GOT3 (cell line): ENCODE measurements around the gene NUDT21.
"Not testable (repeated sequence)": the region's sequence is repeated elsewhere in the genome, so short reads cannot be mapped to it uniquely, and the experiment has no call there.

ENCODE experiments used
- DNase-seq: peaks from one replicate; lab custom pipeline; 2025; ENCODE audit warnings: mixed read lengths; lab: John Stamatoyannopoulos, UW

Gene NUDT21

DNA sequence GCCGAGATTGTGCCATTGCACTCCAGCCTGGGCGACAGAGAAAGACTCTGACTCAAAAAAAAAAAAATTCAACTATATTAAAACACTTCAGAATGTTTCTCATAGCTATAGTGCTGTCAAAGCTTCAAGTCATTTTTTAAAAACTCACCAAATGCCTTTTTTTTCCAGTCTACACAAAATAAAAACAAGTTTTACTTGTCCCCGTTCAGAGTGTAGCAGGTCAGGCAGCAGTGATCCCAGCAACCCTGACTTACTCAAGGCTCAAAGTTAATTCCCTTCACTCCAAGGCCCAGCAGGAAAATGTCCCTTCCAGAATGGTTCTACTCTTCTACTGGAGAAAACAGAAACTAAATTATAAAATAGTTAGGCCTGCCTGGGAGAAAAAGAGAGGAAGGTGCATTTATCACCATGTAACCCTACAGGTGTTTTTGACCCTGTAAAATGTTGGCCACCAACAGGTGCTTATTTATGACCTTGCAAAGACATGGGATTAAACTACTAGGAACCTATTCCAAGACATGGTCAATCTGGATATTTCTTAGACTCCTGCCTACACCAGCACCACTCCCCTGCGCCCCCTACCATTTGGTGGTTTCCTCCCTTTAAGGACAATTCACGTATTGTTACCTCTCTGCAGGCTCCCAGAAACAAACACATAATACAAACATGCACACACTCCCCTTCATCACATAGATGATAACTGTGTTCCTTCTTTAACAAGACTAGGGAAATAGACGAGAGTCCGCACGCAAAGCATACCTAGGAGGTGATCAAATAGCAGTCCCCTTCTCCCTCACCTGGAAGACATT lies 31.2 kb downstream of the NUDT21 start:
- DNase-seq, result no peak

DNA sequence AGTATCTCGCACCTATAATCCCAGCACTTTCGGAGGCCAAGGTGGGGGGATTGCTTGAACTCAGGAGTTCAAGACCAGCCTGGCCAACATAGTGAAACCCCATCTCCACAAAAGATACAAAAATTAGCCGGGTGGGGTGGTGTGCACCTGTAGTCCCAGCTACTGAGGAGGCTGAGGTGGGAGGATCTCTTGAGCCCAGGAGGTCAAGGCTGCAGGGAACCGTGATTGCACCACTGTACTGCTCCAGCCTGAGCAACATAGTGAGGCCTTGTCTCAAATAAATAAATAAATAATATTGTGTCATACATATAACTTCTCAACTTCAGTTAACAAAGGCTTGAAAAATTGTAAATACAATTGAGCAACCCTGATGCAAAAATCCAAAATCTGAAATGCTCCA lies 34.0 kb downstream of the NUDT21 start:
- no peak for DNase-seq

DNA sequence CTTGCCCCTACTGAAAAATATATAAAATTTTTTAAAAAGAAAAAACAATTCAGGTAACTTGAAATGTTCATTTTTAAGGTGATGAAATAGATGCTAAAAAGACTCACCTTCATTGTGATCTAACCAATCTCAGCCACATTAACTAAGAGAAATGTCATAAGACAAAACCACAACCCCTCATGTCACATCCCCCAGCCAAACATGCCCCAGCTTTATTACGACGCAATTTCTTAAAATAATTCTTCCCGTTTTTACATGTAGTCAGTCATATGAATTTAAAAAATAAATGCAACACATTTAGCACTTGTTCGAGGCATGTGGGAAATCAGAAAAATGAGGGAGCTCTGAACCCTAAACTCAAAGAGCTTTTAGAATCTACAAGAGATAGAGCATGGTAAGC lies 35.3 kb downstream of the NUDT21 start:
- DNase-seq, result no peak

DNA sequence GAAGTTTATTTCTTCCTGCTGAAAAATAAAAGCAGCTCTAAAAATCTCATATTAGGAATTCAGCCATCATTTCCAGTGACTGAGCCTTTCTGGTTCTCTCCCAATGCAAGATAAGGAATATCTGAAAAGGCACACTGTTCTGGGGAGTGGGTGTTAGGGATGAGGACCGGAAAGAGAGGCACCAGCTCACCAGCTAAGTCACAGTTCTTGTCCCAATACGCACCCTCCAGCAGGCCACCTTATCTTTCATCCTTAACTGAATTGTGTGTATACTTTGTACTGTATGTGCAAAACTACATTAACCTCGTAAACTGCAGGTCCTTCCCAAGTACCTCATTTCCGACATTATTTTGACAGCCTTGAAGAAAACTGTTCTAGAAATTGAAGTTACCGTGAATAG lies 36.8 kb downstream of the NUDT21 start:
- DNase-seq, result no peak

DNA sequence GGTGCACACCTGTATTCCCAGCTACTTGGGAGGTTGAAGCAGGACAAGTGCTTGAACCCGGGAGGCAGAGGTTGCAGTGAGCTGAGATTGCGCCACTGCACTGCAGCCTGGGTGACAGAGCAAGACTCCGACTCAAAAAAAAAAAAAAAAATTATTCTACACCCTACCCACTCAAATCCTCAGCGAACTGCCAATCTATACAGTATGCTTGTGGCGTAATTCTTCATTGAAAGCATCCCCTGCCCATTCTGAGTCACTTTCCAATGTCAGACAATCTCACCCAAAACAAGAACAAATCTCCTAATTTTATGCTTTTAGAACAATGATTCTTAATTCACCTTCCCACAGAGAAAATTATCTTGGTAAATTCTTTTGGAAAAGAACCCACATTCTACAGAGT lies 37.8 kb downstream of the NUDT21 start:
- no peak for DNase-seq

DNA sequence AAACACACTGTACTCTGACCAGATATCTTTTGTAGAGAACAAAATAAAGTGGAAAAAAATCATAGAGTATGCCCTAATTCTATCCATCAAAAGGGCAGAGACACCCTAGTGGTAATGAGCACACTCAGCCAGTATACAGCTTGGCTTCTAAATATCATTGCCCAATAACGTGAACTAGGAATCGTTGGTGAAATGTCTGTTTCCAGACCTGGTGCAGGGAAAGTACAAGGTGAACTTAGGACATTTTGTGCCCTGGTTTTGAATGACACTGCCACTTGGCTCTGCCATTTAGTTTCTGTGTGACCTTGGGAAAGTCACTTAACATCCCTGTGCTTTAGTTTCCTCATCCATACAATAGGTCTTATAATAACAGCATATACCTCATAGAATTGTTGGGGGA lies 39.5 kb downstream of the NUDT21 start:
- no peak for DNase-seq

DNA sequence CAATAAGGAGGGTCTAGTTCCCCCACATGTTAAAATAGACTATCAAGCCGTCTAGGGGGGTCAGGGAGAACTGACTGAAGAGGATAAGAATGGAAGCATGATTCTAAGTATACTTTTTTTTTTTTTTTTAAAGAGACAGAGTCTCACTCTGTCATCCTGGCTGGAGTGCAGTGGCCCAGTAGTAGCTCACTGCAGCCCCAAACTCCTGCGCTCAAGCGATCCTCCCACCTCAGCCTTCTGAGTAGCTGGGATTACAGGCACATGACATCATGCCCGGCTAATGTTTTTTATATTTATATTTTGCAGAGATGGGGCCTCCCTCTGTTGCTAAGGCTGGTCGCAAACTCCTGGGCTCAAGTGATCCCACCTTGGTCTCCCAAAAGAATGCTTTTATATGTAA lies 40.0 kb downstream of the NUDT21 start:
- no peak for DNase-seq

DNA sequence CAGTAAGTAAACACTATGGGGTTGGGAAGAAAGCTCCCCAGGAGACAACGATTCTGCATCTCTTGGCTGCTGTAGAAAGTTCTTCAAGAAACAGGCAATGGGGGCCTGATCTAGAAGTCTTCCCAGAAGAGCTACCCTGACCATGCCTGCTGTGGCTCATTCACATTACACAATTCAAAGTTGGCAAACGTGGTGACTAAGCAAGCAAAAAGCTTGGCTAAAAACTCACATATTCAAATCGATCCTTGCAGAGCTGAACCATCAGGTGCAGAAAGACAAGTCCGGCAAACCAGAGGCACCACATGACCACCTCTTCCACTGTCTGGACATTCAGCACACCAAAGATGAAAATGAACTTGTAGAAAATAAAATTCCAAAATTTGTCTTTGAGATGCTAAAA lies 41.9 kb downstream of the NUDT21 start:
- DNase-seq, result no peak

DNA sequence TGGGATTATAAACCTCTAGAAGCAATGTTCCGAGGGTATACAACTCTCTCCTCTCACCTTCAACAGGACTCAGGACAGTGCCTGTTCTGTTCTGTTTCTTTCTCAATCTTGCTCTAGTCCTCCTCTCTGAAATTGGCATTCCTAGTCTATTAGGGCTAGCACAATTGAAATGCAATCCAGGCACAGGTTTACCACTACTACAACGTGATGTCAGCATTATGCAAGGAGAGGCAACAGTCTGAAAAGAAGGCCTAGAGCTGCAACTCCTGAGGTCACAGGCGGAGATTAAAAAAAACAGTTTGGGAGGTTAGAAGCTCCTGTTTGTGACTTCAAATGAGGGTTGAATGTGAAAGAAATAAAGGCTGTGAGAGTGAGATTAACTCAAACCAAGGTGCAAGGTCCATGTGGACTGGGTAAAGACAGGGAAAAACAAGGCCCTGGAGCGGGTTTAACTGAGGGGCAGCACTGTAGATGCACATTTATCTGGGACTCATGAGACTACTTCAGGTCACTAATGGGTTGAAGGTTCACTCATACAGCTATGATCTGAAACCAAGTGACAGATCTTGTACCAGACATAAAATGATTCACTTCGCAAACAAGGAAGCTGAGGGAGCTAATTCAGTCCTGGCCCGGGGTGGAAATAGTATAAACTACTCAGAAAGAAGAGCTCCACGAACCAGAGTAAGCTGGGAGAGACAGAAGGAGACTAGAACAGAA lies 42.6 kb downstream of the NUDT21 start:
- DNase-seq, result no peak

DNA sequence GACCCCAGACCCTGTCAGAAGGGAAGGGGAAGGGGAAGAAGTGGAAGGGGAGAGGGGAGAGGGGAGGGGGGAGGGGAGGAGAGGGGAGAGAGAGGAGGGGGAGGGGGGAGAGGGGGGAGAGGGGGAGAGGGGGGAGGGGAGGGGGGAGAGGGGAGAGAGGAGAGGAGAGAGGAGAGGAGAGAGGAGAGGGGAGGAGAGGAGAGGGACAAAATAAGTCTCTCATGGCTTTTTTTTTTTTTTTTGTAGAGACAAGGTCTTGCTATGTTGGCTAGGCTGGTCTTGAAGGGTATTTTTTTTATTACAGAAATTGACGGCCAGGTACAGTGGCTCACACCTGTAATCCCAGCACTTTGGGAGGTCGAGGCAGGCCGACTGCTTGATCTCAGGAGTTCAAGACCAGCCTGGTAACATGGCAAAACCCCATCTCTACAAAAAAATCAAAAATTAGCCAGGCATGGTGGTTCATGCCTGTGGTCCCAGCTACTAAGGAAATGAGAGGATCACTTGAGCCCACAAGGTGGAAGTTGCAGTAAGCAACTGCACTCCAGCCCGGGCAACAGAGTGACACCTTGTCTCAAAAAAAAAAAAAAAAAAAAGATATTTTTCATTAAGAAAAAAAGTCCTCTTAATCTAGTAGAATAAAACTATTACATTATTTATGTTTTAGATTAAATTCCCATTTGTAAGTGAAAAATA lies 45.0 kb downstream of the NUDT21 start:
- DNase-seq, result no peak

DNA sequence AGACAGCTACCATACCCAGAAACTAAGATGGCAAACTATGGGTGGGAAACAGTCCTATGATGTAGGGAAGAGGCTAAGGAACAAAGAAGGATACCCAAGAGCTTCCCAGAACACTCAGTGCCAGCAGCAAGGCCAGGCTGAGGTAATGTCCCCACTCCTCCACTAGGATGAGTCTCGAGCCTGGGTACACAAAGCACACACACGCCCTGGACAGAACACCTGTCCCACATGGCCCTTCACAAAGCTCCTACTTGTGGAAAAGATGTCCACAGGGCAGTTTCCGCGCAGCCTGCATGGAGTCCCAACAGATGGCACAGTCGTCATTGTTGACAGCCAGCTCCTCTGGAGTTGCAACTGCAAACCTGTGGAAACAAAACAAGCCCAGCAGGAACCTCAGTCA lies 49.6 kb downstream of the NUDT21 start:
- DNase-seq, result no peak

DNA sequence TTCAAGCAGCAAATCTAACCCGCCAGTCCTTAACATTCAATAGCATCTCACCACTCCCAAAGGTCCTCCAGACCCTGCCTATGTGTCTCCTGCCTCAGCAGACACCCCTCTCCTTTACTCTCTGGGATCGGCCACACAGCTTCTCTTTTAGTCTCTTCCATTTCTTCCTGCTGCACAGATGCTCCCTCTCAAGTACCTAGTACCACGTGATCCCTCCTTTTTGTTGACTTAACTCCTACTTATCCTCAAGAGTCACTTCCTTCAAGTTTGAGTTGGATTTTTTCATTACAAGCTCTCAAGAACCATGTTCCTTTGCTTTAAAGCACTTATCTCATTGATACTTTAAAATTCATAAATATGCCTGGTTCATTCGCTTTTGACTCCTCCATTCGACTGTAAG lies 50.7 kb downstream of the NUDT21 start:
- DNase-seq, result no peak

DNA sequence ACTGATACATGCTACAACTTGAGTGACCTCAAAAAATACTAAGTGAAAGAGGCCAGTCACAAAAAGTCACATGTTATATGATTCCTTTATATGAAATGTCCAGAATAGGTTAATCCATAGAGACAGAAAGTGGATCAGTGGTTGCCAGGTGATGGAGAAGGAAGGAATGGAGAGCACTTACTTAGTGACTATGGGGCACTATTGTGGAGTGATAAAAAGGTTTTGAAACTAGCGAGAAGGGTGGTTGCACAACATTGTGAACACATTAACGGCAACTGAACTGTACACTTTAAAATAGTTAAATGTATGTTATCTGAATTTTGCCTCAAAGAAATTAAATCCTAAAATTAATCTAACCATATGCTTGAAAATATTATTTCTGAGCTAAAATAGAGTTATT lies 51.6 kb downstream of the NUDT21 start:
- no peak for DNase-seq

DNA sequence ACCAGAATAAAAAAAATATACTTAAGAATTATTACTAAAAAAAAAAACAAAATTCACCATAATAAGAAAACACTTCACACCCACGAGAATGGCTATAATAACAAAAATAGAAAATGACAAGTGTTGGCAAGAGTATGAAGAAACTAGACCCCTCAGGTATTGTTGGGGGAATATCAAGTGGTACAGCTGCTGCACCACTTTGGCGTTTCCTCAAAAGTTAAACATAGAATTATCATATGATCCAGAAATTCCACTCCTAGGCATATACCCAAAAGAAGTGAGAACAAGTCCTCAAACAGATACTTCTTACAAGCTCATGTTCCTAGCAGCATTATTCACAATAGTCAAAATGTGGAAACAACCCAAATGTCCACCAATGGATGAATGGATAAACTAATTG lies 52.1 kb downstream of the NUDT21 start:
- DNase-seq, result no peak

DNA sequence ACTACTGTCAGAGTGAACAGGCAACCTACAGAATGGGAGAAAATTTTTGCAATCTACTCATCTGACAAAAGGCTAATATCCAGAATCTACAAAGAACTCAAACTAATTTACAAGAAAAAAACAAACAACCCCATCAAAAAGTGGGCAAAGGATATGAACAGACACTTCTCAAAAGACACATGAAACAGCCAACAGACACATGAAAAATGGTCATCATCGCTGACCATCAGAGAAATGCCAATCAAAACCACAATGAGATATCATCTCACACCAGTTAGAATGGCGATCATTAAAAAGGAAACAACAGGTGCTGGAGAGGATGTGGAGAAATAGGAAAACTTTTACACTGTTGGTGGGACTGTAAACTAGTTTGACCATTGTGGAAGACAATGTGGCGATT lies 54.4 kb downstream of the NUDT21 start:
- not testable (repeated sequence) for DNase-seq

DNA sequence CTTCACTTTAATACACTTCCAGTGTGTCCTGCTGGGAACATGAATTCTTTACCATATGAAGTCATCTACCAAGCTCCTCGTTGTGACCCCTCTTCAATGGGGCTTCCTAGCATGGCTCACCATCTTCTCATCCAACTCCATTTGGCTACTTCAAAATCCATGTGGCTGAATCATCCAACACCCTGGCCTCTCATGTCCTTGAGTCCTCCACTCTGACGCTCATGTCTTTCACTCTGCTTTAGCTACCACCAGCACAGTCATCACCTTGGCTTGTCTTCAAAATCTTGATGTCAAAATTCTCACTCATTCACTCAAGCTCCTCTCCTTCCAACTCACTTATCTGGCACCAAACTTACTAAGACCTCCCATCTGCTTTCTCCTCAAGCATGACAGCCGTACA lies 61.6 kb downstream of the NUDT21 start:
- DNase-seq, result no peak

DNA sequence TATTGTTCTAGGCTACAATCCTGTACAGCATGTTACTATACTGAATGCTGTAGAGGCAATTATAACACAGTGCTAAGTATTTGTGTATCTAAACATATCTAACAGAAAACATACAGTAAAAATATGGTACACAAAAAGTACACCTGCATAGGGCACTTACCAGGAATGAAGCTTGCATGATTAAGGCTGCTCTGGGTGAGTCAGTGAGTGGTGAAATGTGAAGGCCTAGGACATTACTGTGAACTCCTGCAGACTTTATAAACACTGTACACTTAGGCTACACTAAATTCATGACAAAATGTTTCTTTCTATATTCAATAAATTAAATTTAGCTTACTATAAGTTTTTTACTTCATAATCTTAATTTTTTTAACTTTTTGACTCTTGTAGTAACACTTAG lies 62.9 kb downstream of the NUDT21 start:
- DNase-seq, result no peak

DNA sequence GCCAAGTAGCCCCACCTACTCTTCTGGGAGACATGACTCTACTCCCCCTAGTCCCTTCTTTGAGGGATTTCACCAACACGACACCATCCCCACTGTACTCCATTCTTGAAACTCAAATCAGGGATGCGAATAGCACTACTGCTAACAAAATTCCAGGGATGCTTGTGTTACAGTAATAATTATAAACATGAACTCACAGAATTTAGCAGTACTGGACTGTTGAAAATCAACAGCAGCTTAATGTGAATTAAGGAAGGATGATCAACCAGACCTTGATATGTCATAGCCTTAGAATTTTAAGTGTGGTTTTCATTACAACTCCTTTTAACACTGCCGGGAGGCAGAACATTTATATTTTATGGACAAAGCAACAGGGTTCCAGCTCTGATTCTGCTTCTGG lies 63.7 kb downstream of the NUDT21 start:
- no peak for DNase-seq

DNA sequence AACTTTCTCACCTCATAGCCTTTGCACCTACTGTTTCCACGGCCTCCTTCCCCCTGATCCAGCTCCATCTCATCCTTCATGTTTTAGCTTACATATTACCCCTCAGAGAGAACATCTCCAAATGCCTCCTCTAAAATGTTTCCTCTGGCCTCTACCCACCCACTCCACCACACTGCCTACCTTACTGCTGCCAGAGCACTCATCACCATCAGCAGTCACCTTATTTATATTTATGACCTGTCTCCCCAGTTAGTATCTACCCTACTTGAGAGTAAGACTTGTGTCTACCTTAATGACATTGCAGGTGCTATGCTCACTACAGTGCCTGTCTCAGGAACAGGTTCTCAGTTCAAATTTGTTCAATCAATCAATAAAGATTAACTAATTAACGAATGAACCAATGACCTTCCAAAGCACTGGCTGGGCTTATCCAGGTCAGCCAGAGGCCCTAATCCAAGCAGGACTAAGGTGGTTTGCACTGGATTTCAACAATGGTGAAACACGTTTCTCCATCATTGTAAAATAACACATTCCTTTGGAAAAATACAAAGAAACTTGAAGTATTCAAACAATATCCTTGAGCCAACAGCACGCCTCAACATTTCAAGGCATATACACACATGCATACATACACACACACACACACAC lies 66.9 kb downstream of the NUDT21 start:
- no peak for DNase-seq

DNA sequence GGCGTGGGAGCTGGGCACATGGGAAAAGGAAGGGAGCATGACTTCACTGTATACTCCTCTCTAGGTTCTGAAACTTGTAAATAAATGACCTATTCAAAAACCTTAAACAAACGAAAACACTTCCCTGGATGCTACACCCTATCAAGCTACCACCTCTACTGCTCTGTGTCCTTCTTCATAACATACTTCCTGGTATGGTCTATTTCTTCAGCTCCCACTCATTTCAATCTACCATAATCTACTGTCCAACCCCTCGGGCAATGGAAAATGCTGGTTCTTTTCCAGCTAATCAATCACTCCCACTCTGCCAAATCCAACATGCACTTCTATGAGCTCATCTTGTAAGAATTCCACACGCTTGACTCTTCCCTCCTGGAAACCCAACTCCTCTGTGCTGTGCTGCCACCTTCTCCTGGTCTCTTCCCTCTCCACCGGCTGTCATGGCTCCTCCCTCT lies 68.2 kb downstream of the NUDT21 start:
- no peak for DNase-seq

DNA sequence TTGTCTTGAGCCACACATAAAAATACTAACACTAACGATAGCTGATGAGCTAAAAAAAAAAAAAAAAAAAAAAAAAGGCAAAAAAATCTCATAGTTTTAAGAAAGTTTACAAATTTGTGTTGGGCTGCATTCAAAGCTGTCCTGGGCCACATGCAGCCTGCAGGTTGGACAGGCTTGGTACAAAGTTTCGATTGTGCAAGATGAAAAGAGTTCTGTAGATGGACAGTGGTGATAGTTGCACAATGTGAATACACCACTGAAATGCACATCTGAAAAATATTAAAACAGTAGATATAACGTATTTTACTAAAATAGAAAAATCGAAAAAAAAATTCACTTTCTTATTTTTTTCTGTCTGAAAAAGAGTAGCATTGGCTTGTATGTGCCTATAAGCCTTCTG lies 68.7 kb downstream of the NUDT21 start:
- DNase-seq, result no peak

DNA sequence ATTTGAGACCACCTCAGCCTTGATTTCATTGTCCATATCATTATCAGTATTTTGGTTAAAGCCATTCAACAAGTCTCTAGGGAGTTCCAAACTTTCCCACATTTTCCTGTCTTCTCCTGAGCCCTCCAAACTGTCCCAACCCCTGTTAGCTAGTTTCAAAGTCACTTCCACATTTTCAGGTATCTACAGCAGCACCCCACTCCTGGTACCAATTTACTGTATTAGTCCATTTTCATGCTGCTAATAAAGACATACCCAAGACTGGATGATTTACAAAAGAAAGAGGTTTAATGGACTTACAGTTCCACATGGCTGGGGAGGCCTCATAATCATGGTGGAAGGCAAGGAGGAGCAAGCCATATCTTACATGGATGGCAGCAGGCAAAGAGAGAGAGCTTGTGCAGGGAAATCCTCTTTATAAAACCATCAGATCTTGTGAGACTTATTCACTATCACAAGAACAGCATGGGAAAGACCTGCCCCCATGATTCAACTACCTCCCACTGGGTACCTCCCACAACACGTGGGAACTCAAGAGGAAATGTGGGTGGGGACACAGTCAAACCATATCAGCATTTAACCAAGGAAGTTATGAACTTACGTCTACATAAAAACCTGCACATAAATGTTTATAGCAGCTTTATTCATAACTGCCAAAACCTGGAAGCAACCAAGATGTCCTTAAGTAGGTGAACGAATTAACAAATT lies 70.2 kb downstream of the NUDT21 start:
- DNase-seq, result not testable (repeated sequence)
